Neural cell (in vitro differentiated cells): ENCODE data around the gene CLEC4C.

Experiments used
- EP300 ChIP-seq: fragments of 450-650 bp; conservative IDR thresholded peaks from 2 replicates; pipeline ENCODE4 v1.6.1; 2014; ENCODE audit warnings: antibody characterized with exemption, mild to moderate bottlenecking, moderate library complexity; ENCODE audit not compliant: poor library complexity, severe bottlenecking
- EZH2 ChIP-seq: fragments of 200-600, 300-800 bp; shearing (Covaris generic), sonication (generic); IDR thresholded peaks from 2 replicates; pipeline ENCODE4 v1.6.1; 2014; ENCODE audit warnings: antibody characterized with exemption, low read length, borderline replicate concordance, mild to moderate bottlenecking; ENCODE audit not compliant: insufficient read depth, poor library complexity, severe bottlenecking
- POLR2AphosphoS5 ChIP-seq: IDR thresholded peaks from 2 replicates; pipeline ENCODE4 v1.6.1; 2012
- SMC3 ChIP-seq: fragments of 450-650 bp; conservative IDR thresholded peaks from 2 replicates; pipeline ENCODE4 v1.6.1; 2014; ENCODE audit warnings: antibody characterized with exemption, mild to moderate bottlenecking, moderate library complexity; ENCODE audit not compliant: poor library complexity
- TAF1 ChIP-seq: IDR thresholded peaks from 2 replicates; pipeline ENCODE4 v1.6.1; 2012; ENCODE audit warnings: low read depth
- TF ChIP-seq, protein P1 (sequence below): fragments of 450-650 bp; IDR thresholded peaks from 2 replicates; pipeline ENCODE4 v1.5.1; 2014; ENCODE audit warnings: antibody characterized with exemption, mild to moderate bottlenecking, moderate library complexity; ENCODE audit not compliant: poor library complexity, severe bottlenecking
- TF ChIP-seq, protein P2 (sequence below): IDR thresholded peaks from 2 replicates; pipeline ENCODE4 v1.6.1; 2012; ENCODE audit warnings: borderline replicate concordance

DNA sequence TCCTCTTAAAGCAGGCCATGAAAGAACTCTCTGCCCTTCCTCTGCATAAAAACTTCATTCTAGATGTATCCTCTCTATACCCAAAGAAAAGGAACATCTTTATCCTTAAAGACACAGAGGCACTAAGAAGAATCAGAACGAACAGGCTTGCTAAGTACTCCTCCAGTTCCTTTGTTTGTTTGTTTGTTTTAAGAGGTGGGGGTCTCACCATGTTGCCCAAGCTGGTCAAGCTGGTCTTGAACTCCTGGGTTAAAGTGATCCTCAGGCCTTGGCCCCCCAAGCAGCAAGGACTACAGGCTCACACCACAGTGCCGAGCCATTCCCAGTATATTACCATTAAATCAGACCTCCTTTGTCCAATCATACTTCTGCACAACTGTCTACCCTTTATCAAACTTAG lies 65.6 kb downstream of the CLEC4C start:
- TF ChIP-seq, protein P1, sequence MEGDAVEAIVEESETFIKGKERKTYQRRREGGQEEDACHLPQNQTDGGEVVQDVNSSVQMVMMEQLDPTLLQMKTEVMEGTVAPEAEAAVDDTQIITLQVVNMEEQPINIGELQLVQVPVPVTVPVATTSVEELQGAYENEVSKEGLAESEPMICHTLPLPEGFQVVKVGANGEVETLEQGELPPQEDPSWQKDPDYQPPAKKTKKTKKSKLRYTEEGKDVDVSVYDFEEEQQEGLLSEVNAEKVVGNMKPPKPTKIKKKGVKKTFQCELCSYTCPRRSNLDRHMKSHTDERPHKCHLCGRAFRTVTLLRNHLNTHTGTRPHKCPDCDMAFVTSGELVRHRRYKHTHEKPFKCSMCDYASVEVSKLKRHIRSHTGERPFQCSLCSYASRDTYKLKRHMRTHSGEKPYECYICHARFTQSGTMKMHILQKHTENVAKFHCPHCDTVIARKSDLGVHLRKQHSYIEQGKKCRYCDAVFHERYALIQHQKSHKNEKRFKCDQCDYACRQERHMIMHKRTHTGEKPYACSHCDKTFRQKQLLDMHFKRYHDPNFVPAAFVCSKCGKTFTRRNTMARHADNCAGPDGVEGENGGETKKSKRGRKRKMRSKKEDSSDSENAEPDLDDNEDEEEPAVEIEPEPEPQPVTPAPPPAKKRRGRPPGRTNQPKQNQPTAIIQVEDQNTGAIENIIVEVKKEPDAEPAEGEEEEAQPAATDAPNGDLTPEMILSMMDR = no peak
- TF ChIP-seq EP300 = no peak
- TF ChIP-seq EZH2 = no peak
- no peak for TF ChIP-seq TAF1
- no peak for TF ChIP-seq POLR2AphosphoS5
- TF ChIP-seq, protein P2, sequence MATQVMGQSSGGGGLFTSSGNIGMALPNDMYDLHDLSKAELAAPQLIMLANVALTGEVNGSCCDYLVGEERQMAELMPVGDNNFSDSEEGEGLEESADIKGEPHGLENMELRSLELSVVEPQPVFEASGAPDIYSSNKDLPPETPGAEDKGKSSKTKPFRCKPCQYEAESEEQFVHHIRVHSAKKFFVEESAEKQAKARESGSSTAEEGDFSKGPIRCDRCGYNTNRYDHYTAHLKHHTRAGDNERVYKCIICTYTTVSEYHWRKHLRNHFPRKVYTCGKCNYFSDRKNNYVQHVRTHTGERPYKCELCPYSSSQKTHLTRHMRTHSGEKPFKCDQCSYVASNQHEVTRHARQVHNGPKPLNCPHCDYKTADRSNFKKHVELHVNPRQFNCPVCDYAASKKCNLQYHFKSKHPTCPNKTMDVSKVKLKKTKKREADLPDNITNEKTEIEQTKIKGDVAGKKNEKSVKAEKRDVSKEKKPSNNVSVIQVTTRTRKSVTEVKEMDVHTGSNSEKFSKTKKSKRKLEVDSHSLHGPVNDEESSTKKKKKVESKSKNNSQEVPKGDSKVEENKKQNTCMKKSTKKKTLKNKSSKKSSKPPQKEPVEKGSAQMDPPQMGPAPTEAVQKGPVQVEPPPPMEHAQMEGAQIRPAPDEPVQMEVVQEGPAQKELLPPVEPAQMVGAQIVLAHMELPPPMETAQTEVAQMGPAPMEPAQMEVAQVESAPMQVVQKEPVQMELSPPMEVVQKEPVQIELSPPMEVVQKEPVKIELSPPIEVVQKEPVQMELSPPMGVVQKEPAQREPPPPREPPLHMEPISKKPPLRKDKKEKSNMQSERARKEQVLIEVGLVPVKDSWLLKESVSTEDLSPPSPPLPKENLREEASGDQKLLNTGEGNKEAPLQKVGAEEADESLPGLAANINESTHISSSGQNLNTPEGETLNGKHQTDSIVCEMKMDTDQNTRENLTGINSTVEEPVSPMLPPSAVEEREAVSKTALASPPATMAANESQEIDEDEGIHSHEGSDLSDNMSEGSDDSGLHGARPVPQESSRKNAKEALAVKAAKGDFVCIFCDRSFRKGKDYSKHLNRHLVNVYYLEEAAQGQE = no peak
- TF ChIP-seq SMC3 = no peak
